ENCODE data around the gene MLF2.

The MLF2 gene

GRCh38 chr12:6735448-6736191 lies 17.3 kb downstream of the MLF2 start:
- TF ChIP-seq CTCF (IDR thresholded peaks at IDR 0.05; ENCODE audit: insufficient read depth, low read length, missing control alignments), result peak; percentile 60
- H3K4me3 ChIP-seq (ENCODE audit: low read depth, low read length), result no peak overlapping the region
- ChIA-PET POLR2A (no interaction called here), CTCF (interaction anchor here (0.8 to 11.9 kb wide), 9 partner anchors 11 to 137 kb away, joined by 3 to 113 read pairs (median 4); partner anchors contain the start of genes COPS7A, MLF2, P3H3 and PTMS)
- no peak for DNase-seq (ENCODE audit: low read depth, low spot score)

DNA sequence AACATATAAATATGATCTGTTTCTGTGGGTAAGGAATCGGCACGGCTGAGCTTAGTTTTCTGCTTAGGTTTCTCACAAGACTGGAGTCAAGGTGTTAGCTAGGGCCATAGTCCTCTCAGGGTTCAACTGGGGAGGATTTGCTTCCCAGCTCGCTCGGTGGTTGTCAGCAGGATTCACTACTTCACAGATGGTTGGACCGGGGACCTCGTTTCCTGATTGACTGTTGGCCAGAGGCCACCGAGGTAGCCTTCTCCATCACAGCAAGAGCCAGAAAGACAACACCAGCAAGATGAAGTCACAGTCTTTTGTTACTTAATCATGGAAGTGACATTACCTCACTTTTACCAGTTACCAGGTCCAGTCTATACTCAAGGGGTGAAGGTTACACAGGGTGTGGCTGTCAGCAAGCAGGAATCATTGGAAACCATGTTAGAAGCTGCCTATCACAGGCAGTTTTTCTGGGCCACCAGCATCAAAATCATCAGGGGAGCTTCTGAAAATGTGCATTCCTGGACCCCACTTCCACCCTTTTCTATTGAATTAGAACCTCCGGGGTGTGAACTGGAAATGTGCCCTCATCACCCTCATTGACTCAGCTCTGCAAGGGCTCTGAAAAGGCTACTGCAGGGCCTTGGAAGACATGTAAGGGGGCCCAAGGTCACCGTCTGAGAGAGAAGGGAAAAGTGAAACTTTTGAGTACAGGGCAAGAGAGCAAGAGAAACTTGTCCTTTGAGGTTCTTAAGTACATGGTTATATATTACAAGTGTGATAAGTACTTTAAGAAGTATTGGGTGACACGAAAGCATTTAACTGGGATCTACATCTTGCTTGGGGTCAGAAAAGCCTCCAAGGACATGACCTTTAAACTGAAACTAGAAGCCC lies 18.2 kb downstream of the MLF2 start:
- no peak for DNase-seq (ENCODE audit: low read depth, low spot score)
- no peak for TF ChIP-seq CTCF (IDR thresholded peaks at IDR 0.05; ENCODE audit: insufficient read depth, low read length, missing control alignments)
- CTCF ChIA-PET, result interaction anchor here (0.8 to 11.9 kb wide), 11 partner anchors 9 to 91 kb away, joined by 3 to 113 read pairs (median 3); partner anchors contain the start of genes COPS7A, GPR162, MLF2 and P3H3
- H3K4me3 ChIP-seq (ENCODE audit: low read depth, low read length), result no peak overlapping the region
- POLR2A ChIA-PET, result interaction anchor here (0.6 kb wide), 1 partner anchor 10 kb away, joined by 3 read pairs; no protein-coding TSS in a partner anchor

- POLR2A ChIA-PET, result no interaction called here
- no peak for DNase-seq (ENCODE audit: low read depth, low spot score)
- no peak overlapping the region for H3K4me3 ChIP-seq (ENCODE audit: low read depth, low read length)
- CTCF ChIA-PET, result interaction anchor here (1.1 to 11.9 kb wide), 3 partner anchors 23 to 96 kb away, joined by 4 to 113 read pairs (median 82); partner anchors contain the start of genes MLF2 and P3H3
- TF ChIP-seq CTCF (IDR thresholded peaks at IDR 0.05; ENCODE audit: insufficient read depth, low read length, missing control alignments), result no peak
Measured at GRCh38 chr12:6730169-6730568, 22.8 kb downstream of the MLF2 start.

- DNase-seq (ENCODE audit: low read depth, low spot score), result no peak
- TF ChIP-seq CTCF (IDR thresholded peaks at IDR 0.05; ENCODE audit: insufficient read depth, low read length, missing control alignments), result no peak
- H3K4me3 ChIP-seq (ENCODE audit: low read depth, low read length), result no peak overlapping the region
- ChIA-PET CTCF (interaction anchor here (1.1 to 11.9 kb wide), 3 partner anchors 24 to 97 kb away, joined by 4 to 113 read pairs (median 82); partner anchors contain the start of genes MLF2 and P3H3), POLR2A (no interaction called here)
Measured at GRCh38 chr12:6729186-6729585, 23.8 kb downstream of the MLF2 start.

- POLR2A ChIA-PET, result interaction anchor here (2.0 kb wide), 1 partner anchor 27 kb away, joined by 30 read pairs; the partner anchor contains the start of gene MLF2
- no peak for DNase-seq (ENCODE audit: low read depth, low spot score)
- no peak overlapping the region for H3K4me3 ChIP-seq (ENCODE audit: low read depth, low read length)
- TF ChIP-seq CTCF (IDR thresholded peaks at IDR 0.05; ENCODE audit: insufficient read depth, low read length, missing control alignments), result no peak
- CTCF ChIA-PET, result interaction anchor here (1.3 to 5.9 kb wide), 8 partner anchors 10 to 108 kb away, joined by 3 to 52 read pairs (median 6); partner anchors contain the start of genes MLF2 and PTMS
Measured at GRCh38 chr12:6725350-6725749, 27.6 kb downstream of the MLF2 start.
